NCI-H2081 treated with DMSO at 0.1 percent for 48 hours (cell line): ENCODE results near the gene RPRD1B.
"Not testable (repeated sequence)": the region's sequence is repeated elsewhere in the genome, so short reads cannot be mapped to it uniquely, and the experiment has no call there.

Source experiments
- DNase-seq: peaks from one replicate; lab custom pipeline; 2025; lab: John Stamatoyannopoulos, UW

Gene RPRD1B

GRCh38 chr20:38073307-38074071, 39.9 kb downstream of the RPRD1B start:
- DNase-seq, result no peak

- no peak for DNase-seq
These were observed 41.8 kb downstream of the RPRD1B start for GRCh38 chr20:38075161-38075998.

- DNase-seq, result no peak
These were observed 43.0 kb downstream of the RPRD1B start for GRCh38 chr20:38076548-38076947.

GRCh38 chr20:38078084-38078483, 44.5 kb downstream of the RPRD1B start:
- DNase-seq, result no peak

GRCh38 chr20:38079353-38079752, 45.8 kb downstream of the RPRD1B start:
- no peak for DNase-seq

- DNase-seq, result no peak
These were observed 48.0 kb downstream of the RPRD1B start for GRCh38 chr20:38081575-38081974.

- no peak for DNase-seq
These were observed 49.3 kb downstream of the RPRD1B start for GRCh38 chr20:38082894-38083293.

- DNase-seq, result no peak
These were observed 49.9 kb downstream of the RPRD1B start for GRCh38 chr20:38083338-38084048.

- no peak for DNase-seq
These were observed 50.9 kb downstream of the RPRD1B start for GRCh38 chr20:38084425-38084951.

GRCh38 chr20:38085026-38085425, 51.5 kb downstream of the RPRD1B start:
- DNase-seq, result no peak

GRCh38 chr20:38089500-38089899, 56.0 kb downstream of the RPRD1B start:
- DNase-seq, result no peak

- no peak for DNase-seq
These were observed 56.5 kb downstream of the RPRD1B start for GRCh38 chr20:38090061-38090460.

GRCh38 chr20:38091441-38092216, 58.1 kb downstream of the RPRD1B start:
- no peak for DNase-seq

- DNase-seq, result no peak
These were observed 58.8 kb downstream of the RPRD1B start for GRCh38 chr20:38092260-38092857.

GRCh38 chr20:38092915-38093314, 59.4 kb downstream of the RPRD1B start:
- DNase-seq, result no peak

- no peak for DNase-seq
These were observed 60.1 kb downstream of the RPRD1B start for GRCh38 chr20:38093641-38094077.

GRCh38 chr20:38094373-38094891, 60.9 kb downstream of the RPRD1B start:
- no peak for DNase-seq

GRCh38 chr20:38095017-38095686, 61.6 kb downstream of the RPRD1B start:
- no peak for DNase-seq

GRCh38 chr20:38098952-38099351, 65.4 kb downstream of the RPRD1B start:
- DNase-seq, result no peak

- not testable (repeated sequence) for DNase-seq
These were observed 68.7 kb downstream of the RPRD1B start for GRCh38 chr20:38102206-38102605.
